ENCODE results near the gene STAC3.

STAC3 gene

DNA sequence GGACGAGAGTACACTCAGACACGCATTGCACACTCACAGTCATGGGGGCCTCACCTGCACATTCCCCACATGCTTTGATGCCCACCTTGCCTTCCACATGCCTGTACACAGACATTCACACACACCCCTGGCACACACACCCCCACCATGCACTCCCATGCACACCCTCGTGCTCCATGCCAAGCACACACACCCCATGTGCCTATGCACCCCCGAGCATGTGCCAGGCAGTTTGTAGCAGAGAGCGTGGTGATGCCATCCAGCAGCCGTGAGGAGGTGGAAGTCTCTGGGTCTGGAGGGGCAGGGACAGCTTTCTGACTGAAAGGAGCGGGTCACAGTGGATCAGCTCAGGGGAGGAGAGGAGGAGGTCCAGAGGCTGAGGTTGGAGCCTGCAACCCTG lies 45.1 kb downstream of the STAC3 start:
- H3K4me3 ChIP-seq (ENCODE audit: low read depth, low read length) = no peak overlapping the region
- TF ChIP-seq, protein P1, sequence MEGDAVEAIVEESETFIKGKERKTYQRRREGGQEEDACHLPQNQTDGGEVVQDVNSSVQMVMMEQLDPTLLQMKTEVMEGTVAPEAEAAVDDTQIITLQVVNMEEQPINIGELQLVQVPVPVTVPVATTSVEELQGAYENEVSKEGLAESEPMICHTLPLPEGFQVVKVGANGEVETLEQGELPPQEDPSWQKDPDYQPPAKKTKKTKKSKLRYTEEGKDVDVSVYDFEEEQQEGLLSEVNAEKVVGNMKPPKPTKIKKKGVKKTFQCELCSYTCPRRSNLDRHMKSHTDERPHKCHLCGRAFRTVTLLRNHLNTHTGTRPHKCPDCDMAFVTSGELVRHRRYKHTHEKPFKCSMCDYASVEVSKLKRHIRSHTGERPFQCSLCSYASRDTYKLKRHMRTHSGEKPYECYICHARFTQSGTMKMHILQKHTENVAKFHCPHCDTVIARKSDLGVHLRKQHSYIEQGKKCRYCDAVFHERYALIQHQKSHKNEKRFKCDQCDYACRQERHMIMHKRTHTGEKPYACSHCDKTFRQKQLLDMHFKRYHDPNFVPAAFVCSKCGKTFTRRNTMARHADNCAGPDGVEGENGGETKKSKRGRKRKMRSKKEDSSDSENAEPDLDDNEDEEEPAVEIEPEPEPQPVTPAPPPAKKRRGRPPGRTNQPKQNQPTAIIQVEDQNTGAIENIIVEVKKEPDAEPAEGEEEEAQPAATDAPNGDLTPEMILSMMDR (IDR thresholded peaks at IDR 0.05; ENCODE audit: borderline replicate concordance, insufficient read depth, low read depth, low read length) = no peak

- TF ChIP-seq, protein P1 (IDR thresholded peaks at IDR 0.05; ENCODE audit: borderline replicate concordance, insufficient read depth, low read depth, low read length) = no peak
- H3K4me3 ChIP-seq (ENCODE audit: low read depth, low read length) = no peak overlapping the region
Measured at GRCh38 chr12:57205186-57205585, 45.8 kb downstream of the STAC3 start.

GRCh38 chr12:57204454-57204853 lies 46.5 kb downstream of the STAC3 start:
- no peak overlapping the region for H3K4me3 ChIP-seq (ENCODE audit: low read depth, low read length)
- TF ChIP-seq, protein P1 (IDR thresholded peaks at IDR 0.05; ENCODE audit: borderline replicate concordance, insufficient read depth, low read depth, low read length) = no peak

DNA sequence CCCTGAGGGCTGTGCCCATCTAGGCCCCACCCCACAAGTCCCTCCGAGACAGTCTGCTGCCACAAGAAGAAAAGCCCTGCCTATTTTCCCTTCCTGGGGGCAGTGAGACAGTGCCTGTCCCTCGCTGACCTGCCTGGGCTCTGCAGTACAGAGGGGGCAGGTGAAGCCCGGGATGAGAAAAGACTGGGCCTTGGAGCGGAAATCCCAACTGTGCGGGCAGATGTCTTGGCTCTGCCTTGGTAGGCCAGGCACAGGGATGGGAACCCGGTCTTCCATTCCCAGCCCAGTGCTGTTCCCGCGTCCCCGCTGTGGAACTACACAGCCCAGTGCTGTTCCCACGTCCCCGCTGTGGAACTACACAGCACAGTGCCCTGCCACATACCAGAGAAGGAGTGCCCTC lies 47.2 kb downstream of the STAC3 start:
- H3K4me3 ChIP-seq (ENCODE audit: low read depth, low read length) = no peak overlapping the region

GRCh38 chr12:57203201-57203600 lies 47.8 kb downstream of the STAC3 start:
- no peak overlapping the region for H3K4me3 ChIP-seq (ENCODE audit: low read depth, low read length)
- TF ChIP-seq, protein P1 (IDR thresholded peaks at IDR 0.05; ENCODE audit: borderline replicate concordance, insufficient read depth, low read depth, low read length) = no peak

More for the DNA sequence above, 47.2 kb downstream of the STAC3 start:
- TF ChIP-seq, protein P1 (IDR thresholded peaks at IDR 0.05; ENCODE audit: borderline replicate concordance, insufficient read depth, low read depth, low read length) = no peak

GRCh38 chr12:57202321-57202720 lies 48.7 kb downstream of the STAC3 start:
- TF ChIP-seq, protein P1 (IDR thresholded peaks at IDR 0.05; ENCODE audit: borderline replicate concordance, insufficient read depth, low read depth, low read length) = no peak
- no peak overlapping the region for H3K4me3 ChIP-seq (ENCODE audit: low read depth, low read length)

GRCh38 chr12:57201631-57202030 lies 49.4 kb downstream of the STAC3 start:
- no peak overlapping the region for H3K4me3 ChIP-seq (ENCODE audit: low read depth, low read length)
- TF ChIP-seq, protein P1 (IDR thresholded peaks at IDR 0.05; ENCODE audit: borderline replicate concordance, insufficient read depth, low read depth, low read length) = no peak

Measured in GM12875 (cell line).